Measurements from ENCODE around the gene PRRC2B.

DNA sequence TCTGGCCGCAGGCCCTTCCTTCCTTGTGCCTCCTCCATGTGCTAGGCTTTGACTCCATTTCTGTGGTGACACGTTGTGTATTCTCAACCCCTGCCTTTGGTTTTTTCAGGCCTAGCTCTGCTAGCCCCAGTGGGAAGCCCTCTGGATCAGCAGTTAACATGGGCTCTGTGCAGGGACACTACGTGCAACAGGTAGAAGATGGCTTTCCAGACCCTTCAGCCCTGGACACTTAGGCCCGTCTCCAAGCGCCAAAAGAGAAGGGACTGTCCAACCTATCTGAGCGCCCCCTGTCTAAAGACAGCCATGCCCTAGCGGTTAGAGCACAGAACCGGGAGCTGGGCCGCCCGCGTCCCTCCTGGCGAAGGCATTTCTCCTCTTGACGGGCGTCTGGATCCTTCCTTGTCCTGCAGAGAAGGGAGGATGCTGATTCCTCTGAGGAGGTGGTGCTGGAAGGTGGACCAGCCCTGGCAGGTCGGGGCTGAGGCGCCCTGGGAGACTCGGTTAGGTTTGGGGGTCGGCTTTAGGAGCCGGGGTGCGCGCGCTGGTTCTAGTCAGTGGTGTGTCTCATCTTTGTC lies 100.5 kb downstream of the PRRC2B start:
- TF ChIP-seq POLR2A (IDR thresholded peaks at IDR 0.05), result no peak
- TF ChIP-seq, protein P1, sequence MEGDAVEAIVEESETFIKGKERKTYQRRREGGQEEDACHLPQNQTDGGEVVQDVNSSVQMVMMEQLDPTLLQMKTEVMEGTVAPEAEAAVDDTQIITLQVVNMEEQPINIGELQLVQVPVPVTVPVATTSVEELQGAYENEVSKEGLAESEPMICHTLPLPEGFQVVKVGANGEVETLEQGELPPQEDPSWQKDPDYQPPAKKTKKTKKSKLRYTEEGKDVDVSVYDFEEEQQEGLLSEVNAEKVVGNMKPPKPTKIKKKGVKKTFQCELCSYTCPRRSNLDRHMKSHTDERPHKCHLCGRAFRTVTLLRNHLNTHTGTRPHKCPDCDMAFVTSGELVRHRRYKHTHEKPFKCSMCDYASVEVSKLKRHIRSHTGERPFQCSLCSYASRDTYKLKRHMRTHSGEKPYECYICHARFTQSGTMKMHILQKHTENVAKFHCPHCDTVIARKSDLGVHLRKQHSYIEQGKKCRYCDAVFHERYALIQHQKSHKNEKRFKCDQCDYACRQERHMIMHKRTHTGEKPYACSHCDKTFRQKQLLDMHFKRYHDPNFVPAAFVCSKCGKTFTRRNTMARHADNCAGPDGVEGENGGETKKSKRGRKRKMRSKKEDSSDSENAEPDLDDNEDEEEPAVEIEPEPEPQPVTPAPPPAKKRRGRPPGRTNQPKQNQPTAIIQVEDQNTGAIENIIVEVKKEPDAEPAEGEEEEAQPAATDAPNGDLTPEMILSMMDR (IDR thresholded peaks at IDR 0.05), result no peak

All from testis (tissue), 2 donors.